MCF 10A (cell line): ENCODE data around the gene VPS13C. TPM values are rescaled to one million over a fixed set of nuclear protein-coding genes. Genes with fewer than 3 reads are reported as not detected.

ENCODE experiments used
- BruUV-seq: library from RNA; stranded (reverse); fragments of 400-500 nt; replicated peaks from 2 replicates; lab custom pipeline; 2021; lab: Mats Ljungman, UMichigan
- CTCF ChIA-PET: fragments of 300-600 bp; sonication (Branson Sonifier 250); formaldehyde crosslinking; extraction: SDS; loops from one replicate; lab custom pipeline; 2021; ENCODE audit warnings: antibody characterized with exemption, inconsistent platforms; lab: Yijun Ruan, JAX
- POLR2A ChIA-PET: fragments of 300-600, 350-650 bp; sonication (Branson Sonifier 250); formaldehyde crosslinking; extraction: SDS; loops from one replicate; lab custom pipeline; 2020; ENCODE audit warnings: antibody characterized with exemption, inconsistent platforms; lab: Yijun Ruan, JAX
- DNase-seq: peaks from one replicate; pipeline ENCODE4 v3.0.0-alpha.2; 2018; ENCODE audit not compliant: unreplicated experiment
- H3K27ac Mint-ChIP-seq: one replicate; pipeline ENCODE4 v1.8.0; 2022; ENCODE audit warnings: mild to moderate bottlenecking, low read depth, mixed read lengths; ENCODE audit not compliant: unreplicated experiment
- H3K27me3 Mint-ChIP-seq: one replicate; pipeline ENCODE4 v1.8.0; 2022; ENCODE audit warnings: mixed read lengths; ENCODE audit not compliant: insufficient read depth, unreplicated experiment
- H3K36me3 Mint-ChIP-seq: one replicate; pipeline ENCODE4 v1.8.0; 2022; ENCODE audit warnings: mild to moderate bottlenecking, moderate library complexity, mixed read lengths; ENCODE audit not compliant: insufficient read depth, unreplicated experiment
- H3K4me1 Mint-ChIP-seq: one replicate; pipeline ENCODE4 v1.8.0; 2022; ENCODE audit warnings: mixed read lengths; ENCODE audit not compliant: insufficient read depth, unreplicated experiment
- H3K4me3 Mint-ChIP-seq: one replicate; pipeline ENCODE4 v1.8.0; 2022; ENCODE audit warnings: mild to moderate bottlenecking, moderate library complexity, mixed read lengths; ENCODE audit not compliant: unreplicated experiment
- H3K9me3 Mint-ChIP-seq: one replicate; pipeline ENCODE4 v1.8.0; 2022; ENCODE audit warnings: mixed read lengths; ENCODE audit not compliant: unreplicated experiment
- CTCF ChIP-seq: fragments of 200-600 bp; IDR thresholded peaks from one replicate; pipeline ENCODE4 v1.8.0; 2022; ENCODE audit warnings: antibody characterized with exemption, mild to moderate bottlenecking; ENCODE audit not compliant: unreplicated experiment
- intact Hi-C: fragments of 100-400 bp; cut with micrococcal nuclease; formaldehyde crosslinking; loops from 2 replicates; pipeline ENCODE4 v1.14.1; 2022
- total RNA-seq: library from RNA; stranded (reverse); gene quantifications from 2 replicates; pipeline ENCODE4 v1.2.3, GENCODE V29; 2022

The VPS13C gene
- total RNA-seq, 1 experiment from 2014 or later = 47.4 TPM

DNA sequence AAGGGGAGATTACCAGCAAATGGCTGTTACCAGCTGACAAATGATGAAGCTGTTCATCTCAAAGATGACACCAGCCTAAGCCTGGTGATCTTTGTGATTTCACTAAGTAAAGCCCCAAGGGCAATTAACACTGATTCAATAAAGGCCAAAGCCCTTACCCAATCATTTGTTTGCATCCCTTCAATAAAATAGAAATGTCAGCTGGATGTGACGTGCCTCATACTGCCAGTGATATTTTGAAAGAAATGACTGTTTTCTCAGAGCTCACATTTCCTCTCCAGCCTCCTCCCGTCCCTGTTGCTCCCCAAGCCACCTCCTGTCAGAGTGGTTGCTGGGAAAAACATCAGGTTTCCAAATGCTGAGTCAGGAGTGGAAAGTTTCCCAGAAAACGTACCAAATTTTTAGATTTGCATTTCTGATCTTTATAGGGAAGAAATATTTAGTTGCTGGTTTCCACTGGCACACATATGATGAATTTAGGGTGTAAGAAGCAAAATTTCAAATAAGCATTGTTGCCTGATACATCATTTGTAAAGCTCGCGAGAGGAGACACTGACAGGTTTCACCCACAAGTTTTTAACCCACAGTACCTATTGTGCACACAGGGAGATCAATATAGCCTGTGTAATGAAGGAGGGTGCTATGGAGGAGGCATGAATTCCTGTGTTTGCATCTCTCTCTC, 27.6 kb upstream of the VPS13C start:
- Mint-ChIP-seq H3K27me3 (no peaks in the 10 kb centered on the region), H3K27ac (peak overlapping the region; percentile 46), H3K9me3 (no peaks in the 10 kb centered on the region), H3K4me3 (no peak overlapping the region), H3K36me3 (no peaks in the 10 kb centered on the region), H3K4me1 (peaks cover 19% of the 10 kb centered on the region)
- ChIA-PET POLR2A (interaction anchor here (0.6 to 2.8 kb wide), 10 partner anchors 10 to 210 kb away, joined by 3 to 9 read pairs (median 4); partner anchors contain the start of gene VPS13C), CTCF (interaction anchor here (0.6 to 1.1 kb wide), 4 partner anchors 11 to 27 kb away, joined by 3 to 4 read pairs (median 3); no protein-coding TSS in a partner anchor)
- TF ChIP-seq CTCF = no peak
- intact Hi-C loops = no loop called here
- no TSS peak for BruUV-seq
- peak; percentile 53 for DNase-seq

DNA sequence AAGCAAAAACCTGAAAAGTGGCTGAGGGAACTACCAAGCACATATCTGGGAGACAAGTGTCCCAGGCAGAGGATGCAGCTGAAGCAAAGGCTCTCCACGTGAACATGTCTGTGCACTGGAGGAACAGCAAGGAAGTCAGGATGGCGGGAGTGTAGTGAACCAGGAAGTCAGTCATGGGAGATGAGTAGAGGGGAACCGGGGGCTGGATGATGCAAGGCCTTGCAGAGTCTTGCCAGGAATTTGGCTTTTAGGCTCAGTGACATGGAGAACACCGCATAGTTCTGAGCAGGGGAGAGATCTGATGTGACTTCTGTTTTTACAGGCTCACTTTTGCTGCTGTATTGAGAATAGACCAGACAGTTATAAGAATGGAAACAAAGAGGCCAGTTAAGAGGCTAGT, 25.5 kb upstream of the VPS13C start:
- Mint-ChIP-seq H3K9me3 (no peaks in the 10 kb centered on the region), H3K27ac (no peak overlapping the region), H3K4me3 (no peak overlapping the region), H3K4me1 (peaks cover 19% of the 10 kb centered on the region), H3K27me3 (no peaks in the 10 kb centered on the region), H3K36me3 (no peaks in the 10 kb centered on the region)
- no peak for TF ChIP-seq CTCF
- ChIA-PET CTCF (no interaction called here), POLR2A (interaction anchor here (0.6 kb wide), 1 partner anchor 17 kb away, joined by 3 read pairs; no protein-coding TSS in a partner anchor)
- BruUV-seq = no TSS peak
- intact Hi-C loops = no loop called here
- DNase-seq = no peak

DNA sequence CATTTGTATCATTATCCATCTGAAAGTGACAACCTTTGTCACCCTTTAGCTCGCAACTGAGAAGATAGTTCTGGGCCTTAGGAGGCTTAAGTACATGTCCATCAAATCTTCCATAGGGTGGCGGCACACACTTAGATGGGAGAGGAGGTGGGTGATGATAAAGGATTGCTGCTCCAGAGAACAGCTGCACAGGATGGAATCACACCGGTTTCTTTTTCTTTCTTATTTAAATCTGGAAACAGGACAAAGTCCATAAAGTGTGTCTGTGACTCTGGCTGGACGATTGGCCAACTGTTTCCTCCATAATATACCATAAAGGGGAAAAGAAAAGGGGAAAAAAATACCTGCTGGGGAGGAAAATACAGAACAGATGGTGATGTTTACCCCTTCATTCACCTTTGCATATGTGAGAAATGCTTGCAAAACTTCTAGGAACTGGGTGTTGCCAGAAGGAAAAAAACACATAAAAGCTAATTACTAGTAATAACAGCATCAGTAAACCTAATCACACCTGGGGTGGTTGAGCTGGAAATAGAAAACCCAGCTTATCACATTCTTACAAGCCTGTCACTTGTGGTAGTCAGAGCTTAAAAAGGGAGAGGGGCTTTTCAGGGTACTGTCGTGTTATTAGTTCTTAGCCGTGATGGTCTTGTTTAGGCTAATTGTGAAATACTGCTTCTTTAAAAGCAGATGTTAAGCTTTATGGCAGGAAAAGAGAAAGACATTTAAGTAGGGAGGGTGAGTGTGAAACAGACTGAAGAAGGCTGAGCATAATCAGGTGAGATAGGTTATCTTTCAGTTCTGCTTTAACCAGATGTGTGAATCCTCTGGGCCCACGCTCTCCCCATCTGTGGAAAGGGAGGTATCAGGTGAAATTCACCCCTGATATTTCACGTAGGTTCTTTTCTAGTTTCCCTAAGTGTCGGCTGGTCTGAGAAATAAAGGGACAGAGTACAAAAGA, 23.2 kb upstream of the VPS13C start:
- Mint-ChIP-seq H3K27me3 (no peaks in the 10 kb centered on the region), H3K36me3 (no peaks in the 10 kb centered on the region), H3K27ac (no peak overlapping the region), H3K4me3 (no peak overlapping the region), H3K4me1 (peaks cover 9% of the 10 kb centered on the region), H3K9me3 (no peaks in the 10 kb centered on the region)
- ChIA-PET POLR2A (no interaction called here), CTCF (interaction anchor here (0.6 to 2.6 kb wide), 6 partner anchors 12 to 224 kb away, joined by 3 to 12 read pairs (median 4); no protein-coding TSS in a partner anchor)
- TF ChIP-seq CTCF = no peak
- no TSS peak for BruUV-seq
- intact Hi-C loops = no loop called here
- no peak for DNase-seq

DNA sequence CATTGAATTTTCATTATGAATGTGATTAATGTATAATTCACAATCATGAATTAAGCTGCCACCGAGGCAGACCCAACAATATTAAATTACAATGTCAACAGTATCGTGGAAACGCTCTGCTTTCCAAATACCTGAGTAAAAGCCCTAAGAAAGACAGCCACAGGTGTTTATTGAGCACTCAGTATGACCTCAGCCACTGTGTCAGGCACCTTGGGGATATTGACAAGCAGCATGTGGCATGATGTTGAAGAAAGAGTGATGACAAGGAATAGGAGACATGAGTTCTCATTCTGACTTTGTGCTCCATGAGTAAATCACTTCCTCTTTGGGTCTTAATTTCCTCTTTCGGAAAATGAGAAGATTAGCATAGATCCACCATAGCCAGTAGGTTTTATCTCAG, 19.3 kb upstream of the VPS13C start:
- no peaks in the 10 kb centered on the region for H3K9me3 Mint-ChIP-seq
- no peak overlapping the region for H3K27ac Mint-ChIP-seq
- TF ChIP-seq CTCF = no peak
- CTCF ChIA-PET = interaction anchor here (0.8 kb wide), 1 partner anchor 63 kb away, joined by 3 read pairs; no protein-coding TSS in a partner anchor
- H3K36me3 Mint-ChIP-seq = no peaks in the 10 kb centered on the region
- no peak for DNase-seq
- intact Hi-C loops = loop anchor here (5.0 to 10.0 kb wide), 2 partner anchors 173 to 1015 kb away; no protein-coding TSS in a partner anchor
- POLR2A ChIA-PET = no interaction called here
- H3K4me3 Mint-ChIP-seq = no peak overlapping the region
- H3K4me1 Mint-ChIP-seq = no peaks in the 10 kb centered on the region
- BruUV-seq = no TSS peak
- no peaks in the 10 kb centered on the region for H3K27me3 Mint-ChIP-seq
